GM21515 (cell line): ENCODE results near the gene ICE2.

Experiments used
- ATAC-seq: cut with Tn5 transposase; IDR thresholded peaks from one replicate; pipeline ENCODE4 v1.9.1; 2021; ENCODE audit not compliant: unreplicated experiment

Gene ICE2, protein sequence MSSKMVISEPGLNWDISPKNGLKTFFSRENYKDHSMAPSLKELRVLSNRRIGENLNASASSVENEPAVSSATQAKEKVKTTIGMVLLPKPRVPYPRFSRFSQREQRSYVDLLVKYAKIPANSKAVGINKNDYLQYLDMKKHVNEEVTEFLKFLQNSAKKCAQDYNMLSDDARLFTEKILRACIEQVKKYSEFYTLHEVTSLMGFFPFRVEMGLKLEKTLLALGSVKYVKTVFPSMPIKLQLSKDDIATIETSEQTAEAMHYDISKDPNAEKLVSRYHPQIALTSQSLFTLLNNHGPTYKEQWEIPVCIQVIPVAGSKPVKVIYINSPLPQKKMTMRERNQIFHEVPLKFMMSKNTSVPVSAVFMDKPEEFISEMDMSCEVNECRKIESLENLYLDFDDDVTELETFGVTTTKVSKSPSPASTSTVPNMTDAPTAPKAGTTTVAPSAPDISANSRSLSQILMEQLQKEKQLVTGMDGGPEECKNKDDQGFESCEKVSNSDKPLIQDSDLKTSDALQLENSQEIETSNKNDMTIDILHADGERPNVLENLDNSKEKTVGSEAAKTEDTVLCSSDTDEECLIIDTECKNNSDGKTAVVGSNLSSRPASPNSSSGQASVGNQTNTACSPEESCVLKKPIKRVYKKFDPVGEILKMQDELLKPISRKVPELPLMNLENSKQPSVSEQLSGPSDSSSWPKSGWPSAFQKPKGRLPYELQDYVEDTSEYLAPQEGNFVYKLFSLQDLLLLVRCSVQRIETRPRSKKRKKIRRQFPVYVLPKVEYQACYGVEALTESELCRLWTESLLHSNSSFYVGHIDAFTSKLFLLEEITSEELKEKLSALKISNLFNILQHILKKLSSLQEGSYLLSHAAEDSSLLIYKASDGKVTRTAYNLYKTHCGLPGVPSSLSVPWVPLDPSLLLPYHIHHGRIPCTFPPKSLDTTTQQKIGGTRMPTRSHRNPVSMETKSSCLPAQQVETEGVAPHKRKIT

DNA sequence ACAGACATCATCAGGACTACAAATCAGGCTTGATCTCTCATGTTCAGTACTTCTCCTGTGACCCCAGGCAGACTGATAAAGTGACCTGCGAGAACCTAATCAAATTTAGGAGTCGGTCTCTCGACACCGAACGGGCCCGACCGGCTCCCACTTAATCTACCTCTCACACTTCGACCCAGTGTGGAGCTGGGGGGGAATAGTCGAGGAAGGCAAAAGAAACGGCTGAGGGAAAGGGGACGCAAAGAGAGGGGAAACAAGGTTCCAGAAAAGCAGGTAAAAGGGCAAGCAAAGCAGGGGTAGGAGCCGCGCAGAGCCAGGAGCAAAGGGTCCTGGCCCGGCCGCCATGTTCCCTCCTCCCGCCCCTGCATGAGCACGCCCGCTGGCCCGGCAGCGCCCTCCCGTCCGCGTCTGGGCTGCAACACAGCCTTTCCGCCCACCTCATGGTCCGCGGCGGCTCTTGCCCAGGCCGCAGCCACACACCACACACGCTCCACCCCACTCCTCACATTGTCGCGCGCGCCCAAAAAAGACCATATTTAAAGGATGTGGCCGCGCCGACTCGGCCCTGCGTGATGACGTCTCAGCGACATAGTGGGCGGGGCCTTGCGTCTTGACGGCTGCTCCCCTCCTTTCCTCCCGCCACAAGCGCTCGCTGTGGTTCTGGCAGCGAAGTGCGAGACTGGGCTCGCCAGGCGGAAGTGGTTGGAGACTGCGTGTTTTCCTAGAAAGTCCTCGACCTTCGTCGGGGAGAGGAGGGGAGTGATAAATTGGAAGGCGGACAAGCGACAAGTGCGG is at the start of gene ICE2:
Gene ICE2, minus strand, starts transcription at position 577 of the 795 bp plus-strand sequence. CDS start 1,165 bp downstream, outside the sequence.
- peak; percentile 86 for ATAC-seq

GRCh38 chr15:60528530-60528929 is 49.6 kb upstream of the ICE2 start:
- ATAC-seq, result no peak

- ATAC-seq, result no peak
These were observed 48.5 kb upstream of the ICE2 start for GRCh38 chr15:60527456-60527855.

DNA sequence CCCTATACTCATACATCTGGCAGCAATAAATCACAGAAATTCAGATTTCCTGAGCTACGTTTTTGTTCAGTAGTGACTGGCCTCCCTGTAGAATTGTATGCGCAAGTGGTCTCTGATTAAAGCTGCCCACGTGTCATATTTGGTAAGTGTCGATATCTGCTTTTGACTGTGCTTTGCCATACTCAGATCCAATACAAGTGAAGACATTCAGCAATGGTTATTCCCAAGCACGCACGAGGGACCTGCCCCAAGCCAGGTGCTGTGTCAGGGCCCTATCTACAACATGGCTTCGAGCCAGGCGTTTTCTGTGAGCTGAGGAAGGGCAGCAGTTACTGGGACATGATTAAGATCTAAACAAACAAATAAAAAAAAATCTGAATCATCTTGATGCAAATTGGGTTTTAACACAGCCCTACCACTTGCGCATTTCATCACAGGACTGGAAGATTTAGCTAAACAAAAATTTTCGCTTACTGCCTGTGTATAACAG is 47.2 kb upstream of the ICE2 start:
- ATAC-seq, result no peak

DNA sequence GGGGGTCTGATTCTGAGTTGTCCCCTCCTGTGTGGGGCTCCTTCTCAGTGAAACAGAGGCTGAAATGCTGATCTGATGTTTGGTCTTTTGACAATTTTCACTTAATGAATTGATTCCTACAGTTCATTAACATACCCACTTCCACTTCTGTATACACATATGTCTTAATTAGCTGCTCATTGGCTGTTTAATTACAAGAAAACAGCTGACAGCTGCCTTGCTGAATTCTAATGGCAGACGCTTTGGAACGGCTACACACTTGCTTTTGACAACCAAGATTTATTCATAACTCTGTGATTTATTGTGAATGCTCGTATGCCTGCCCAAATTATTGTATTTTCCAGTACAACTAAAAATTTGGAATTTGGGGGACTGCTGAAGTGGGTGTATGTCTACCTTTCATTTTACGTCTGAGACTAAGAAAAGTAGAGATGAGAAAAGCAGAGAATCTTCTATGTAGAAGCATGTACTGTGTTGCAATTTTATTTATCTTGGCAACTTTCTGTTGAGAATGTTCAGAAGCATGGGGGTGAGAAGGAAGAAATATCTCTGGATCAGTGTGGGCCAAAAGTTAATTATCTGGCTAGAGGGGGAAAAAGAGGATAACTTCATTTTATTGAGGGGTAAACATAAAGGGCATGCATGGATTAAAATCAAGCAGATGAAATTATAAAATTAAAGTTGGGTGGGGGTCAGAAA is 46.5 kb upstream of the ICE2 start:
- ATAC-seq, result no peak

DNA sequence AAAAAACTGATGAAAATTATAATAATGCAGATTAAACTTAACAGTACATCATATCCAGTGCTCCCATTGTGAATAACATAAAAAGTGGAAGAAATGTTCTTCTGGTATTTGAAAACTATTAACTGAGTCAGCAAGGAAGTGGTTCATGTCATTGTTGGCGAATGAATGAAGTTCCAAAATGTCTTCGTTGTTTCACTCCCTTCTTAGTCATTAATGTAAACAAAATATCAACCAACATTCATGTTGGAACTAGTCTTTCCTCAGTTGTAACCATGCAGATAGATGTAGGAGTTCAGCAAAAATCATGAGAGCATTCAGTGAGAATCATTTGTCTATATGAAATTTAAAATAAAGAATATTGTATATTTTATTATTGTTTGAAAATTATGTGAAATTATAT is 44.1 kb upstream of the ICE2 start:
- no peak for ATAC-seq

- ATAC-seq, result no peak
These were observed 42.0 kb upstream of the ICE2 start for GRCh38 chr15:60520825-60521368.

GRCh38 chr15:60520013-60520824 is 41.3 kb upstream of the ICE2 start:
- no peak for ATAC-seq

- ATAC-seq, result no peak
These were observed 40.3 kb upstream of the ICE2 start for GRCh38 chr15:60519218-60519617.

- ATAC-seq, result no peak
These were observed 39.6 kb upstream of the ICE2 start for GRCh38 chr15:60518511-60518910.

GRCh38 chr15:60514261-60514881 is 35.4 kb upstream of the ICE2 start:
- ATAC-seq, result no peak

GRCh38 chr15:60513676-60514075 is 34.7 kb upstream of the ICE2 start:
- ATAC-seq, result no peak

DNA sequence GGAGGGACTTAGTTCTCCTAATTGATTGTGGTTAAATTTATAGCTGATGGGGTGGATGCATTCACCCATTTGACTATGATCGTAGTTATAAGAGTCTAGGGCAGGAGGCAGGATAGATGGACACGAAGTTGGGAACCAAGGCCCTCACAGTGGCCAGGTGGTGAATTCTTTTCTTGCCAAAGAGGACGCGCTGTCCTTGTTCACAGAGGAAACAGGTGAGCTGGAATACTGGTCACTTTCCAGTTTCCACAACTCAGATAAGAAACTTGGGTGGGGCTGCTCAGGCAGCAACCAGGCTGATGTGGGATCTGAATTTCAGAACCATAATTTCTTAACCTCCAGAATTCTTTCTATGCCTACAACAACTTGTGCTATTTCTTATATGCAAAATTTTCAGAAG is 34.0 kb upstream of the ICE2 start:
- no peak for ATAC-seq

DNA sequence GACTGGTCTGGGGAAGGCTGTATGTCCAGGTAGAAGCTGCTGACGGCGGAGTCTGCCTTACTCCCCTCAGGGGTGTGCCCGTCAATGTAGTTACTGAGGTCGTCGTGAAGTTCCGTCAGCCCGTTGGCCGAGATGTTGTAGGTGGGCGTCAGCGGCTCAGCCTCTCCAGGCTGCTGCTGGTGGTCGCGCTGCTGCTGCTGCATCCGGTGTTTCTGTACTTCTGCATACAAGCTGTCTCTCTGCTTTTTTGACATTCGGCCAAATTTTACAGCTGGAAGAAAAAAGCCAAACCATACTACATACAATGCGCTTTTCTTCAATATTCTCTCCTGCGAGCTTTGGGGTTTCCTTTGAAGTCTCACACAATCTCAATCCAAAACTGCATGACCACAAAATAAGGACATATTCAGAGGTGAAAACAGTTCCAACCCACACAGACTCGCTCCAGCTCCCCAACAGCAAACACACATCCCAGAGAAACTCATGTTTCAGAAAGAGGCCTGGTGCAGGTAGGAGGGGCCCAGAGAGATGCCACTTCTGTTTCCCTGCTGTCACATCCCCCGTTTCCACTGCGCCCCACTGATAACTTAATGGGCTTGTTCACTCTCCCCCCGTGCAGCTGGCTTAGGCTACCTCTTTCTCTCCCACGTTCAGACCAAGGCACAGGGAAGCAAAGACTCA is 32.5 kb upstream of the ICE2 start:
- ATAC-seq, result no peak

GRCh38 chr15:60510006-60510405 is 31.1 kb upstream of the ICE2 start:
- no peak for ATAC-seq

DNA sequence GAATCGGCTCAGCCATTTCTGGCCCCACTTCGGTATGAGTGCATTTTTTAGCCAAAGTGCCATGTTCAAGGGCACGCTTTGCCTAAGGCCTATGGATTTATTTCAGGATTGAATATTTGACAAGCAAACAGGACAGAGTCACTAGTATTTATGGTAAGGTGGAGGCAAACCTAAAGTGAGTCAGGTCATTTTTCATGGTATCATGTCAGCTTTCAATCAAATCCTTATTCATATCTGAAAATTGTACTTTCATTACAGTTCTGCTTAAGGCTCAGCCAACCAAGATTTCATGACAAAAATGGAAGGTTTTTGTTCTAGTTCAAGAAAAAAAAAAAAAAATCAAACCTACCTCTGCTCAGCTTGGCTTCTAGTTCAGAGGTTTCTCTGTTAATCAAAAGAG is 30.5 kb upstream of the ICE2 start:
- no peak for ATAC-seq

GRCh38 chr15:60508442-60508841 is 29.5 kb upstream of the ICE2 start:
- ATAC-seq, result no peak
